Islet precursor cell (in vitro differentiated cells): ENCODE data around the gene SV2A.
"Not testable (repeated sequence)": the region's sequence is repeated elsewhere in the genome, so short reads cannot be mapped to it uniquely, and the experiment has no call there.

ENCODE experiments used
- DNase-seq: peaks from one replicate; pipeline ENCODE4 v3.0.0-alpha.2; 2018

The SV2A gene

GRCh38 chr1:149928401-149928724 lies 10.7 kb upstream of the SV2A start:
- no peak for DNase-seq

GRCh38 chr1:149927563-149928400 lies 10.1 kb upstream of the SV2A start, which contains the start of gene SF3B4:
Gene SF3B4, minus strand, starts transcription at chr1:149927803. Its CDS starts 44 bp downstream, at chr1:149927759.
- peak; percentile 97 for DNase-seq

- DNase-seq = no peak
Measured at GRCh38 chr1:149927056-149927562, 9.5 kb upstream of the SV2A start.

- DNase-seq = no peak
Measured at GRCh38 chr1:149926296-149926695, 8.7 kb upstream of the SV2A start.

- no peak for DNase-seq
Measured at GRCh38 chr1:149925751-149926150, 8.1 kb upstream of the SV2A start.

GRCh38 chr1:149925345-149925744 lies 7.7 kb upstream of the SV2A start:
- DNase-seq = no peak

- DNase-seq = no peak
Measured at GRCh38 chr1:149923626-149924025, 6.0 kb upstream of the SV2A start.

- no peak for DNase-seq
Measured at GRCh38 chr1:149916898-149917252, 769 bp downstream of the SV2A start.

- DNase-seq = no peak
Measured at GRCh38 chr1:149916193-149916897, 1.3 kb downstream of the SV2A start.

- DNase-seq = no peak
Measured at GRCh38 chr1:149915429-149916192, 2.0 kb downstream of the SV2A start.

GRCh38 chr1:149914545-149914944 lies 3.1 kb downstream of the SV2A start:
- DNase-seq = no peak

- DNase-seq = no peak
Measured at GRCh38 chr1:149906570-149907075, 11.0 kb downstream of the SV2A start.

- DNase-seq = no peak
Measured at GRCh38 chr1:149903836-149904491, 13.7 kb downstream of the SV2A start.

- DNase-seq = peak; percentile 94
Measured at GRCh38 chr1:149899460-149900284, 18.0 kb downstream of the SV2A start, which contains the start of gene BOLA1. Gene BOLA1, plus strand, starts transcription at chr1:149899568. Its CDS starts 492 bp downstream, at chr1:149900060.

GRCh38 chr1:149896575-149896974 lies 21.1 kb downstream of the SV2A start:
- no peak for DNase-seq

GRCh38 chr1:149888999-149889289 lies 28.7 kb downstream of the SV2A start:
- DNase-seq = no peak

- DNase-seq = peak; percentile 95
Measured at GRCh38 chr1:149888247-149888998, 29.2 kb downstream of the SV2A start.

- DNase-seq = peak; percentile 95
Measured at GRCh38 chr1:149887456-149888246, 30.0 kb downstream of the SV2A start.

GRCh38 chr1:149887196-149887455 lies 30.5 kb downstream of the SV2A start:
- DNase-seq = not testable (repeated sequence)
